Naive thymus-derived CD8-positive, alpha-beta T cell (primary cell): ENCODE data around the gene CHD9NB. TPM values are rescaled to one million over a fixed set of nuclear protein-coding genes. Genes with fewer than 3 reads are reported as not detected.
"Not testable (repeated sequence)": the region's sequence is repeated elsewhere in the genome, so short reads cannot be mapped to it uniquely, and the experiment has no call there.

Experiments
- ATAC-seq, 2 donors: fragments of 150-1000 bp; cut with Tn5 transposase in 1 of 2; sonication (Bioruptor Pico), chemical (Tn5 transposase) in 1 of 2; 1 replicate in 1 of 2; 2 replicates in 1 of 2; pipeline ENCODE4 v1.10.0; 2021; ENCODE audit warnings: mild to moderate bottlenecking in 2 of 2, moderate library complexity in 2 of 2
- POLR2A ChIA-PET: fragments of 350-600 bp; sonication (Branson Sonifier 250); formaldehyde crosslinking; loops from one replicate; lab custom pipeline; 2021; ENCODE audit warnings: antibody characterized with exemption; lab: Charles Lee
- DNase-seq, 10 donors: peaks; one replicate each; pipeline versions ENCODE4 v3.0.0 to v3.0.0-alpha.2; 2020 to 2022
- H3K27ac Mint-ChIP-seq, 10 donors: one replicate each; pipeline ENCODE4 v1.8.0; 2020 to 2022; ENCODE audit warnings: mild to moderate bottlenecking in 10 of 10, mixed read lengths in 10 of 10, moderate library complexity in 4 of 10, inconsistent platforms in 1 of 10
- H3K27me3 Mint-ChIP-seq, 5 donors: one replicate each; pipeline ENCODE4 v1.8.0; 2021 to 2022; ENCODE audit warnings: mixed read lengths in 5 of 5
- H3K36me3 Mint-ChIP-seq, 3 donors: one replicate each; pipeline ENCODE4 v1.8.0; 2020 to 2022; ENCODE audit warnings: mixed read lengths in 3 of 3, mild to moderate bottlenecking in 2 of 3, inconsistent platforms in 1 of 3
- H3K4me1 Mint-ChIP-seq, 4 donors: one replicate each; pipeline ENCODE4 v1.8.0; 2021 to 2022; ENCODE audit warnings: mixed read lengths in 4 of 4
- H3K4me3 Mint-ChIP-seq, 10 donors: one replicate each; pipeline ENCODE4 v1.8.0; 2020 to 2022; ENCODE audit warnings: mild to moderate bottlenecking in 10 of 10, mixed read lengths in 10 of 10, moderate library complexity in 6 of 10, inconsistent platforms in 1 of 10
- H3K9me3 Mint-ChIP-seq, 9 donors: one replicate each; pipeline ENCODE4 v1.8.0; 2020 to 2022; ENCODE audit warnings: mixed read lengths in 9 of 9, mild to moderate bottlenecking in 3 of 9, inconsistent platforms in 1 of 9, moderate library complexity in 1 of 9
- polyA plus RNA-seq, 3 donors: library from polyadenylated mRNA; unstranded; fragments of 300-500 nt; fragmentation: Illumina TruSeq; gene quantifications; one replicate each; pipeline ENCODE4 v1.2.3, GENCODE V29; 2021
- total RNA-seq, 8 experiments: library from RNA in 2 of 8; stranded (reverse) in 2 of 8; gene quantifications; one replicate each; pipeline ENCODE4 v1.2.3 and lab custom pipeline; 2021 to 2026

CHD9NB gene
- total and polyA plus RNA-seq, 5 experiments from 2014 or later, result not detected

DNA sequence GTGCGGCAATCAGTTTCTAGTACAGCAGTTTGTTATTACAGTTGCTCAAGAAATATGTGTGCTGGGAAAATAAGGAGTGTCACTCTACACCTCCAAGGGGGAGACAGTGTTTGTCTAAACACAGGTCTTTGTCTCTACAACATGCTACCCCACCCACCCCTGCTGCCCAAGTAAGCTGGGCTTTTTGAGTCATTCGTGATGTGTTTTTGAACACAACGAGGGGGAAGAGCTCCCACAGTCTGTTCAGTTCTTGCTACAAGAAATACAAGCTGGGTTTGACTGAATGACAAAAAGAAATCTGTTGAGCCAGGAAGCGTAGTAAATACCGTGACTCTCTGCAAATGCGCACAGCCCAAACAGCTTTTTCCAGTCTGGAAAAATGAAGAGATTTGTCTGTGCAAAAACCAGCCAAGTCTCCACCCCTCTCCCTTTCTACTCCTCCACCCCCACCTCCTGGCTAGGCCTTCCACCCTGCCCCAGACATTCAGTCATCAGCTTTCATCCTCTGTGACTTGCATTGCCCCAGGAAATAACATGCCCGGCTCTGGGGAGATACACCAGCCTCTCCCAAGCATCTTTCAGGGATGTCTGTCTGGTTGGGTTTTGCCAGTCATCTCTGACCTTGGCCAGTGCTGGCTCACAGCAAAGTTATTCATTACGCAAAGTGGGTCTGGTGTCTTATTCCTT is 27.8 kb upstream of the CHD9NB start:
- Mint-ChIP-seq H3K36me3 (peaks cover 0 to 9% (median 2%) of the 10 kb centered on the region in 3 donors), H3K4me1 (peaks cover 4 to 10% (median 7%) of the 10 kb centered on the region in 4 donors), H3K27ac (no peak overlapping the region), H3K4me3 (no peak overlapping the region), H3K9me3 (peaks cover 0 to 1% (median 0%) of the 10 kb centered on the region in 9 donors), H3K27me3 (no peaks in the 10 kb centered on the region)
- DNase-seq (no peak), ATAC-seq (no peak)
- POLR2A ChIA-PET, result no interaction called here

- ATAC-seq, result no peak
These were observed 26.2 kb upstream of the CHD9NB start for GRCh38 chr16:53078765-53079485.

GRCh38 chr16:53078247-53078646 is 25.6 kb upstream of the CHD9NB start:
- POLR2A ChIA-PET, result no interaction called here
- no peak for DNase-seq
- peaks cover 4 to 8% (median 6%) of the 10 kb centered on the region in 4 donors for H3K4me1 Mint-ChIP-seq
- H3K36me3 Mint-ChIP-seq, result peaks cover 4 to 17% (median 7%) of the 10 kb centered on the region in 3 donors
- ATAC-seq, result no peak
- H3K27me3 Mint-ChIP-seq, result no peaks in the 10 kb centered on the region
- H3K4me3 Mint-ChIP-seq, result no peak overlapping the region
- peaks cover 0 to 11% (median 5%) of the 10 kb centered on the region in 9 donors for H3K9me3 Mint-ChIP-seq
- H3K27ac Mint-ChIP-seq, result peak overlapping the region in 1 of 10 donors; percentile 42

More at GRCh38 chr16:53078765-53079485, 26.2 kb upstream of the CHD9NB start:
- POLR2A ChIA-PET, result no interaction called here
- Mint-ChIP-seq H3K27me3 (no peaks in the 10 kb centered on the region), H3K4me3 (no peak overlapping the region), H3K9me3 (peaks cover 0 to 6% (median 3%) of the 10 kb centered on the region in 9 donors), H3K4me1 (peaks cover 4 to 10% (median 6%) of the 10 kb centered on the region in 4 donors), H3K36me3 (peaks cover 1 to 13% (median 3%) of the 10 kb centered on the region in 3 donors), H3K27ac (peak overlapping the region in 1 of 10 donors; percentile 42)
- DNase-seq, result no peak

- POLR2A ChIA-PET, H3K27ac Mint-ChIP-seq, ATAC-seq, H3K27me3 Mint-ChIP-seq, DNase-seq, H3K4me3 Mint-ChIP-seq: not testable (repeated sequence)
- Mint-ChIP-seq H3K9me3 (peaks cover 0 to 11% (median 5%) of the 10 kb centered on the region in 9 donors), H3K4me1 (peaks cover 8 to 27% (median 15%) of the 10 kb centered on the region in 4 donors), H3K36me3 (peaks cover 4 to 17% (median 7%) of the 10 kb centered on the region in 3 donors)
These were observed 22.8 kb upstream of the CHD9NB start for GRCh38 chr16:53075461-53075860.

- POLR2A ChIA-PET, DNase-seq, ATAC-seq, H3K27ac Mint-ChIP-seq, H3K4me3 Mint-ChIP-seq, H3K27me3 Mint-ChIP-seq: not testable (repeated sequence)
- H3K36me3 Mint-ChIP-seq, result peaks cover 4 to 17% (median 7%) of the 10 kb centered on the region in 3 donors
- H3K4me1 Mint-ChIP-seq, result peaks cover 13 to 39% (median 26%) of the 10 kb centered on the region in 4 donors
- peaks cover 0 to 11% (median 5%) of the 10 kb centered on the region in 9 donors for H3K9me3 Mint-ChIP-seq
These were observed 21.6 kb upstream of the CHD9NB start for GRCh38 chr16:53074296-53074695.

DNA sequence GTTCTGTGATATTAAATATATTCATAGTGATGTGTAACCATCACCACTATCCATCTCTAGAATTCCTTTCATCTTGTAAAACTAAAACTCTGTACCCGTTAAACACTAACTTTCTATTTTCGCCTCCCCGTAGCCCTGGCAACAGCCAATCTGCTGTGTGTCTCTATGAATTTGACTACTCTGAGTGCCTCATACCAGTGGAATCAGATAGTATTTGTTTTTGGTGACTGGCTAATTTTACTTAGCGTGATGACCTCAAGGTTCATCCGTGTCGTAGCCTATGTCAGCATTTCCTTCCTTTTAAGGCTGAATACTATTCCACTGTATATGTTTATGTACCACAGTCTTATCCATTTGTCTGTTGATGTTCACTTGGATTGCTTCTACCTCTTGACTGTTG is 20.3 kb upstream of the CHD9NB start:
- no peaks in the 10 kb centered on the region for H3K27me3 Mint-ChIP-seq
- POLR2A ChIA-PET, result no interaction called here
- peaks cover 18 to 47% (median 37%) of the 10 kb centered on the region in 4 donors for H3K4me1 Mint-ChIP-seq
- no peak for DNase-seq
- peaks cover 0 to 11% (median 5%) of the 10 kb centered on the region in 9 donors for H3K9me3 Mint-ChIP-seq
- no peak overlapping the region for H3K4me3 Mint-ChIP-seq
- H3K36me3 Mint-ChIP-seq, result peaks cover 4 to 13% (median 7%) of the 10 kb centered on the region in 3 donors
- peak overlapping the region in 1 of 10 donors; percentile 33 for H3K27ac Mint-ChIP-seq
- no peak for ATAC-seq

GRCh38 chr16:53071748-53072301 is 19.1 kb upstream of the CHD9NB start:
- Mint-ChIP-seq H3K27me3 (no peaks in the 10 kb centered on the region), H3K36me3 (peaks cover 4 to 12% (median 7%) of the 10 kb centered on the region in 3 donors), H3K9me3 (peaks cover 0 to 11% (median 5%) of the 10 kb centered on the region in 9 donors), H3K4me3 (peak overlapping the region in 5 of 10 donors; percentile 5 to 69 (median 44)), H3K4me1 (peaks cover 18 to 59% (median 43%) of the 10 kb centered on the region in 4 donors), H3K27ac (peak overlapping the region in 6 of 10 donors; percentile 23 to 88 (median 70))
- no peak for ATAC-seq
- DNase-seq, result no peak
- POLR2A ChIA-PET, result interaction anchor here (0.7 kb wide), 1 partner anchor 53 kb away, joined by 4 read pairs; no protein-coding TSS in a partner anchor

DNA sequence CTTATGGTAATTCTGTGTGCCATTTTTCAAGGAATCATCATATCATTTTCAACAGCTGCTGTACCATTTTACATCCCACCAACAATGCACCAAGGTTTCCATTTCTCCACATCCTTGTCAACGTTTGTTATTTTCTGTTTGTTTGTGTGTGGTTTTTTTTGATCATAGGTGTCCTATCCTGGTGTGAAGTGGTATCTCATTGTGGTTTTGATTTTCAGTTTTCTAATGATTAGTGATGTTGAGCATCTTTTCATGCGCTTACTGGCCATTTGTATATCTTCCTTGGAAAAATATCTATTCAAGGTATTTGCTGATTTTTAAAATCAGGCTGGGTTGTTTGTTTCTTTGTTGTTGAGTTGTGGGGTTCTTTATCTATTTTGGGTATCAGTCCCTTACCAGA is 17.1 kb upstream of the CHD9NB start:
- H3K4me1 Mint-ChIP-seq, result peaks cover 20 to 76% (median 54%) of the 10 kb centered on the region in 4 donors
- POLR2A ChIA-PET, result no interaction called here

GRCh38 chr16:53068423-53068833 is 15.7 kb upstream of the CHD9NB start:
- Mint-ChIP-seq H3K4me3 (peak overlapping the region; percentile 51 to 84 (median 73)), H3K9me3 (peaks cover 0 to 2% (median 0%) of the 10 kb centered on the region in 9 donors), H3K27ac (peak overlapping the region in 9 of 10 donors; percentile 6 to 80 (median 46)), H3K4me1 (peaks cover 21 to 88% (median 59%) of the 10 kb centered on the region in 4 donors), H3K27me3 (no peaks in the 10 kb centered on the region), H3K36me3 (no peaks in the 10 kb centered on the region)
- ATAC-seq (peak; percentile 82 to 90), DNase-seq (peak in 4 of 10 donors; percentile 4 to 39 (median 32))
- POLR2A ChIA-PET, result interaction anchor here (1.6 to 2.0 kb wide), 2 partner anchors 13 to 62 kb away, joined by 4 to 5 read pairs; partner anchors contain the start of gene CHD9

More for the DNA sequence above, 17.1 kb upstream of the CHD9NB start:
- peaks cover 4 to 7% (median 7%) of the 10 kb centered on the region in 3 donors for H3K36me3 Mint-ChIP-seq
- peak overlapping the region in 3 of 10 donors; percentile 14 to 78 (median 22) for H3K27ac Mint-ChIP-seq
- DNase-seq, result no peak
- no peak for ATAC-seq
- no peaks in the 10 kb centered on the region for H3K27me3 Mint-ChIP-seq
- H3K9me3 Mint-ChIP-seq, result peaks cover 0 to 11% (median 5%) of the 10 kb centered on the region in 9 donors
- peak overlapping the region in 2 of 10 donors; percentile 2 to 69 for H3K4me3 Mint-ChIP-seq

DNA sequence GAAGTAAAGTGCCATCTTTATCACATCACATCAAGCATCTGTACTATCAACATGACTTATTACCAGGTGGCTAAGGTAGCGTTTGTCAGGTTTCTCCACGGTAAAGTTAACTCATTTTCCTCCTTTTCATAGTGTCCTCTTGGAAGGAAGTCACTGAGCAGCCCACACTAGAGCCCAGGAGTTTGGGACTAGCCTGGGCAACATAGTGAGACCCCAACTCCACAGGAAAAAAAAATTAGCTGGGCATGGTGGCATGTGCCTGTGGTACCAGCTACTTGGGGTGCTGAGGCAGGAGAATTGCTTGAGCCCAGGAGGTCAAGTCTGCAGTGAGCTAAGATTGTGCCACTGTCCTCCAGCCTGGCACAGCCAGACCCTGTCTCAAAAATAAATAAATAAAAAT is 15.0 kb upstream of the CHD9NB start:
- H3K27ac Mint-ChIP-seq, result peak overlapping the region in 5 of 10 donors; percentile 28 to 80 (median 43)
- ATAC-seq, result no peak
- POLR2A ChIA-PET, result interaction anchor here (1.6 to 2.0 kb wide), 2 partner anchors 13 to 63 kb away, joined by 4 to 5 read pairs; partner anchors contain the start of gene CHD9

GRCh38 chr16:53065461-53066061 is 12.9 kb upstream of the CHD9NB start:
- Mint-ChIP-seq H3K27ac (peak overlapping the region in 3 of 10 donors; percentile 20 to 62 (median 32)), H3K4me1 (peaks cover 20 to 85% (median 58%) of the 10 kb centered on the region in 4 donors), H3K9me3 (no peaks in the 10 kb centered on the region), H3K27me3 (no peaks in the 10 kb centered on the region), H3K36me3 (no peaks in the 10 kb centered on the region), H3K4me3 (no peak overlapping the region)
- POLR2A ChIA-PET, result no interaction called here
- DNase-seq, result no peak
- ATAC-seq, result no peak

More for the DNA sequence above, 15.0 kb upstream of the CHD9NB start:
- peaks cover 21 to 87% (median 59%) of the 10 kb centered on the region in 4 donors for H3K4me1 Mint-ChIP-seq
- no peaks in the 10 kb centered on the region for H3K9me3 Mint-ChIP-seq
- no peaks in the 10 kb centered on the region for H3K36me3 Mint-ChIP-seq
- no peaks in the 10 kb centered on the region for H3K27me3 Mint-ChIP-seq
- peak overlapping the region in 3 of 10 donors; percentile 3 to 69 (median 16) for H3K4me3 Mint-ChIP-seq
- no peak for DNase-seq
